ENCODE results near the gene ARRDC4.

- TF ChIP-seq, protein P1, sequence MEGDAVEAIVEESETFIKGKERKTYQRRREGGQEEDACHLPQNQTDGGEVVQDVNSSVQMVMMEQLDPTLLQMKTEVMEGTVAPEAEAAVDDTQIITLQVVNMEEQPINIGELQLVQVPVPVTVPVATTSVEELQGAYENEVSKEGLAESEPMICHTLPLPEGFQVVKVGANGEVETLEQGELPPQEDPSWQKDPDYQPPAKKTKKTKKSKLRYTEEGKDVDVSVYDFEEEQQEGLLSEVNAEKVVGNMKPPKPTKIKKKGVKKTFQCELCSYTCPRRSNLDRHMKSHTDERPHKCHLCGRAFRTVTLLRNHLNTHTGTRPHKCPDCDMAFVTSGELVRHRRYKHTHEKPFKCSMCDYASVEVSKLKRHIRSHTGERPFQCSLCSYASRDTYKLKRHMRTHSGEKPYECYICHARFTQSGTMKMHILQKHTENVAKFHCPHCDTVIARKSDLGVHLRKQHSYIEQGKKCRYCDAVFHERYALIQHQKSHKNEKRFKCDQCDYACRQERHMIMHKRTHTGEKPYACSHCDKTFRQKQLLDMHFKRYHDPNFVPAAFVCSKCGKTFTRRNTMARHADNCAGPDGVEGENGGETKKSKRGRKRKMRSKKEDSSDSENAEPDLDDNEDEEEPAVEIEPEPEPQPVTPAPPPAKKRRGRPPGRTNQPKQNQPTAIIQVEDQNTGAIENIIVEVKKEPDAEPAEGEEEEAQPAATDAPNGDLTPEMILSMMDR (conservative IDR thresholded peaks at IDR 0.05; ENCODE audit: low read length), result no peak
- no peak for TF ChIP-seq EZH2phosphoT487 (IDR thresholded peaks at IDR 0.05; ENCODE audit: borderline replicate concordance, low read depth, low read length)
These were observed 33.7 kb downstream of the ARRDC4 start for GRCh38 chr15:97994236-97994635.

Data from OCI-LY7 (cell line).